Right lobe of liver (tissue), 6 donors: ENCODE results near the gene RPS6KC1. TPM values are rescaled to one million over a fixed set of nuclear protein-coding genes. Genes with fewer than 3 reads are reported as not detected.
A peak's percentile ranks its signal among the peaks of the same experiment; 100 is the strongest.

Source experiments
- ATAC-seq, 4 donors: fragments of 200-7000 bp; cut with Tn5 transposase; one replicate each; pipeline ENCODE4 v1.9.1; 2020; ENCODE audit warnings: mild to moderate bottlenecking in 4 of 4, moderate library complexity in 4 of 4
- DNase-seq, 3 donors: peaks; one replicate each; pipeline ENCODE4 v3.0.0-alpha.2; 2020
- H3K27ac ChIP-seq, 3 donors: fragments of 200-600 bp; one replicate each; pipeline ENCODE4 v1.8.0; 2022
- H3K27me3 ChIP-seq, 2 donors: fragments of 200-600 bp; one replicate each; pipeline ENCODE4 v1.8.0; 2022
- H3K36me3 ChIP-seq, 4 donors: fragments of 200-600 bp; sonication (generic) in 1 of 4; one replicate each; pipeline versions ENCODE4 v1.5.1 to v1.8.0; 2017 to 2022; ENCODE audit warnings: control low read depth in 1 of 4
- H3K4me1 ChIP-seq, 4 donors: fragments of 200-600 bp; sonication (generic) in 1 of 4; one replicate each; pipeline versions ENCODE4 v1.5.1 to v1.8.0; 2017 to 2022; ENCODE audit warnings: control low read depth in 1 of 4
- H3K4me3 ChIP-seq, 3 donors: fragments of 200-600 bp; one replicate each; pipeline ENCODE4 v1.8.0; 2022
- H3K9me3 ChIP-seq, 4 donors: fragments of 200-600 bp; sonication (generic) in 1 of 4; one replicate each; pipeline versions ENCODE4 v1.5.1 to v1.8.0; 2017 to 2022; ENCODE audit warnings: control low read depth in 1 of 4
- CTCF ChIP-seq, 4 donors: fragments of 200-600 bp in 3 of 4; fragments of 450-650 bp in 1 of 4; IDR thresholded peaks; one replicate each; pipeline versions ENCODE4 v1.5.1 to v1.8.0; 2016 to 2022; ENCODE audit warnings: antibody characterized with exemption in 4 of 4, mild to moderate bottlenecking in 2 of 4
- POLR2A ChIP-seq: fragments of 450-650 bp; IDR thresholded peaks from one replicate; pipeline ENCODE4 v1.6.1; 2017; ENCODE audit warnings: antibody characterized with exemption, mild to moderate bottlenecking
- WGBS: methylation state at CpG from one replicate; pipeline ENCODE4 v1.1.6; 2018; ENCODE audit warnings: low coverage, low lambda C conversion rate; ENCODE audit not compliant: insufficient coverage; ENCODE audit errors: missing lambda C conversion rate; 5-methylcytosine and 5-hydroxymethylcytosine counted together
- intact Hi-C, 2 donors: fragments of 100-400 bp; cut with DNase I; formaldehyde crosslinking; loops; one replicate each; pipeline versions ENCODE4 v1.11.2 to v1.14.1; 2022
- total RNA-seq, 6 experiments: library from RNA; depleted of rRNA in 2 of 6; stranded (reverse); fragments of >200 nt in 2 of 6; fragmentation: NEBNext Ultra II Directional in 3 of 6; extraction: Animal tissue kit (Norgen Biotek cat#: 25700) in 3 of 6; gene quantifications; one replicate each; pipeline versions ENCODE4 v1.1.0 to v1.2.4, GENCODE V29; 2016 to 2023
- donor health status: DM: no; HTN: yes; CAD: no.
- donor health status: DM: no; HTN: no; CAD: no.
- donor health status: DM: no; HTN: no; CAD: no.
- donor health status: DM: no; HTN: yes; CAD: no.
- donor health status: DM: no; HTN: yes; CAD: no.

The RPS6KC1 gene
- total RNA-seq, 6 experiments from 2014 or later, result 7.7 to 9.1 (median 8.4) TPM

- Histone ChIP-seq H3K27ac (no peak overlapping the region), H3K4me3 (no peak overlapping the region), H3K36me3 (no peaks in the 10 kb centered on the region), H3K4me1 (peaks cover 0 to 7% (median 0%) of the 10 kb centered on the region in 4 donors), H3K9me3 (no peaks in the 10 kb centered on the region), H3K27me3 (no peaks in the 10 kb centered on the region)
- 85% methylated on average over 10 of the region's 13 CpGs for WGBS
- no peak for ATAC-seq
- TF ChIP-seq CTCF (IDR thresholded peaks at IDR 0.05) (no peak), POLR2A (no peak)
- intact Hi-C loops, result no loop called here
- DNase-seq, result no peak
Observed at GRCh38 chr1:213281640-213282301, 230.7 kb downstream of the RPS6KC1 start.

GRCh38 chr1:213284626-213285025, 233.6 kb downstream of the RPS6KC1 start:
- H3K27me3 ChIP-seq, result no peaks in the 10 kb centered on the region
- H3K4me3 ChIP-seq, result no peak overlapping the region
- TF ChIP-seq POLR2A, result no peak
- peaks cover 0 to 2% (median 0%) of the 10 kb centered on the region in 4 donors for H3K4me1 ChIP-seq
- intact Hi-C loops, result no loop called here
- DNase-seq (no peak), ATAC-seq (peak in 1 of 4 donors; percentile 54)
- no peak overlapping the region for H3K27ac ChIP-seq
- no peaks in the 10 kb centered on the region for H3K9me3 ChIP-seq
- H3K36me3 ChIP-seq, result no peaks in the 10 kb centered on the region

- Histone ChIP-seq H3K27me3 (no peaks in the 10 kb centered on the region), H3K4me1 (no peaks in the 10 kb centered on the region), H3K9me3 (no peaks in the 10 kb centered on the region), H3K4me3 (no peak overlapping the region), H3K36me3 (no peaks in the 10 kb centered on the region), H3K27ac (no peak overlapping the region)
- WGBS, result 100% methylated on average over 1 of the region's 1 CpG
- DNase-seq, result no peak
- intact Hi-C loops, result no loop called here
- ATAC-seq, result no peak
- TF ChIP-seq CTCF (IDR thresholded peaks at IDR 0.05) (peak in 3 of 4 donors; percentile 14 to 23 (median 19)), POLR2A (no peak)
Observed at GRCh38 chr1:213286235-213286634, 235.2 kb downstream of the RPS6KC1 start.

- intact Hi-C loops, result no loop called here
- no peak overlapping the region for H3K27ac ChIP-seq
- 75% methylated on average over 5 of the region's 5 CpGs for WGBS
- no peaks in the 10 kb centered on the region for H3K9me3 ChIP-seq
- TF ChIP-seq POLR2A, result no peak
- TF ChIP-seq CTCF (IDR thresholded peaks at IDR 0.05), result no peak
- no peaks in the 10 kb centered on the region for H3K27me3 ChIP-seq
- H3K4me3 ChIP-seq, result no peak overlapping the region
- no peaks in the 10 kb centered on the region for H3K4me1 ChIP-seq
- no peak for DNase-seq
- H3K36me3 ChIP-seq, result no peaks in the 10 kb centered on the region
- ATAC-seq, result peak in 2 of 4 donors; percentile 23 to 38
Observed at GRCh38 chr1:213287987-213288386, 236.9 kb downstream of the RPS6KC1 start.

GRCh38 chr1:213291526-213291925, 240.5 kb downstream of the RPS6KC1 start:
- ATAC-seq (no peak), DNase-seq (no peak)
- no peak for TF ChIP-seq POLR2A
- no peak for TF ChIP-seq CTCF (IDR thresholded peaks at IDR 0.05)
- WGBS, result 61% methylated on average over 4 of the region's 4 CpGs
- no peak overlapping the region for H3K4me3 ChIP-seq
- intact Hi-C loops, result no loop called here
- no peaks in the 10 kb centered on the region for H3K4me1 ChIP-seq
- no peak overlapping the region for H3K27ac ChIP-seq
- no peaks in the 10 kb centered on the region for H3K36me3 ChIP-seq
- H3K27me3 ChIP-seq, result no peaks in the 10 kb centered on the region
- peaks cover 0 to 4% (median 0%) of the 10 kb centered on the region in 4 donors for H3K9me3 ChIP-seq
